NK-92 treated with Interleukin-12 subunit alpha and Interleukin-12 subunit beta, amount 100 ng/mL, for 24 hours (cell line): ENCODE results near the gene CCDC183.
"Not testable (repeated sequence)": the region's sequence is repeated elsewhere in the genome, so short reads cannot be mapped to it uniquely, and the experiment has no call there.

Source experiments
- DNase-seq: peaks from one replicate; lab custom pipeline; 2025; lab: John Stamatoyannopoulos, UW

The CCDC183 gene

DNA sequence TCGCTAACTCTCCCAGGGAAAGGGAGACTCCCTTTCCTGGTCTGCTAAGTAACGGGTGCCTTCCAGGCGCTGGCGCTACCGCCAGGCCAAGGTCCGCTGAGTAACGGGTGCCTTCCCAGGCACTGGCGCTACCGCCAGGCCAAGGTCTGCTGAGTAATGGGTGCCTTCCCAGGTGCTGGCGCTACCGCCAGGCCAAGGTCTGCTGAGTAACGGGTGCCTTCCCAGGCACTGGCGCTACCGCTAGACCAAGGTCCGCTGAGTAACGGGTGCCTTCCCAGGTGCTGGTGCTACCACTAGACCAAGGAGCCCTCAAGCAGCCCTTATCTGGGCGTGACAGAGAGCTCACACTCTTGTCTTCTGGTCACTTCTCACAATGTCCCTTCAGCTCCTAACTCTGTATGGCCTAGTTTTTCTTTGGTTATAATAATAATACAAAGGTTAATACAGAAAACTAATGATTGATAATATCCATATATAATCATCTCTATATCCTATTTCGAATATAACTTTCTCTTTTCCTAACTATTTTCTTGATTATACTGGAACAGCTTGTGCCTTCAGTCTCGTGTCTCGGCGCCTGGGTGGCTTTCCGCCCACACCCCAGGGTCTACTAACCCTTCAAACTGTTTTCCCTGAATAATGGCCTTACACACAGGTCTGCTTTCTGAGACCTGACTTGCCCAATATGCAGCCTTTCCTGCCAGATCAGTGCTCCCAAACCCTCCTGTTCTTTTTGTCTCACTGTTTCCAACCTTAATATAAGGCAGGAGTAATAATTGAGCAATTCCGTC lies 10.4 kb upstream of the CCDC183 start:
- not testable (repeated sequence) for DNase-seq

- no peak for DNase-seq
These were observed 9.7 kb upstream of the CCDC183 start for GRCh38 chr9:136786451-136786850.

- DNase-seq: not testable (repeated sequence)
These were observed 9.2 kb upstream of the CCDC183 start for GRCh38 chr9:136786983-136787382.

DNA sequence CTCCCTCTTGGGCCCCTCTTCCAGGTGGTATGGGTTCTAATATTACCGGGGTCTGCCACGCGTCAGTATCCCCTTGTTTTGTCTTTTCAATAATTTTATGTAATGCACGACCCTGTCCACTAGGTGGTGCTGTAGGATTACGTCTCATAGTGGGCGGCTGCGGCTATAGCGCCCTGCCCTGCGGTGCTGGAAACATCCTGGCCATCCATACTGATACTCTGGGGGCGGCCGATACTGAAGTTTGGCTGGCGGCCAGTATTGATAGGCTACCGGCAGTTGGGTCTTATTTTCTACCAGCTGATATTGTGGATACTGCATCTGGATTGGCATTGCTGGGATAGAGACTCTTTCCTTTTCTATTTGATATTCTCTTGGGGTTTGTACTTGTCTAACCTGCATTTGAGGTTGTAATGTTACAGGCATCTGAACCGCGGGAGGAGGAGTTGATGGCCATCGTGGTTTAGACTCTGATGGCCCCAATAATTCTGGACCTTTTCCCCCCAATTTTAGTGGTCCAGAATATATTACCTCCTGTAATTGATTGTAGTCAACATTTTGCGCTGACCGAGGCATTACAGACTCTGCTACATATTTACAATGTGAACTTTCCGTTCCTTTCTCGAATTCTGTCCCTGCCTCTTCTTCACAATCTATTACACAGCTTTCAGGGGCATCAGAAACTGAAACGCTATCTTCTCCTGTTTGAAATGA lies 8.3 kb upstream of the CCDC183 start:
- DNase-seq: peak; percentile 61

DNA sequence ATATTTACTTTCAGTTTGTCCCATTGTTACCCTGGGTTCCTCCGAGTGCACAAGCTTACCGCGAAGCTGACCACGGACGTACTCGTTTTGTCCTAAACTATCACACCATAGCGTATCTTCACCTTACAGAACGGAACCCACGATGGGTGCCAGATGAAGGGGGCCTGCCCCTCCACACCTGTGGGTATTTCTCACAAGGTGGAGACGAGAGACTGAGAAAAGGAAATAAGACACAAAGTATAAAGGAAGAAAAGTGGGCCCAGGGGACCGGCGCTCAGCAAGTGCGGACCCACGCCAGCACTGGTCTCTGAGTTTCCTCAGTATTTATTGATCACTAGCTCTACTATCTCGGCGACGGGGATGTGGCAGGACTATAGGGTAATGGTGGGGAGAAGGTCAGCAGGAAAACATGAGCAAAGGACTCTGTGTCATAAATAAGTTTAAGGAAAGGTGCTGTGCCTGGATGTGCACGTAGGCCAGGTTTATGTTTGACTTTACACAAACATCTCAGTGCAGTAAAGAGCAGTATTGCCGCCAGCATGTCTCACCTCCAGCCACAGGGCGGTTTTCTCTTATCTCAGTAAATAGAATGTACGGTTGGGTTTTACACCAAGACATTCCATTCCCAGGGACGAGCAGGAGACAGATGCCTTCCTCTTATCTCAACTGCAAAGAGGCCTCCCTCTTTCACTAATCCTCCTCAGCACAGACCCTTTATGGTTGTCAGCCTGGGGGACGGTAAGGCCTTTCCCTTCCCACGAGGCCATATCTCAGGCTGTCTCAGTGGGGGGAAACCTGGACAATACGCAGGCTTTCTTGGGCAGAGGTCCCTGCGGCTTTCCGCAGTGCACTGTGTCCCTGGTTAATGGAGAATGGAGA lies 7.3 kb upstream of the CCDC183 start:
- not testable (repeated sequence) for DNase-seq

DNA sequence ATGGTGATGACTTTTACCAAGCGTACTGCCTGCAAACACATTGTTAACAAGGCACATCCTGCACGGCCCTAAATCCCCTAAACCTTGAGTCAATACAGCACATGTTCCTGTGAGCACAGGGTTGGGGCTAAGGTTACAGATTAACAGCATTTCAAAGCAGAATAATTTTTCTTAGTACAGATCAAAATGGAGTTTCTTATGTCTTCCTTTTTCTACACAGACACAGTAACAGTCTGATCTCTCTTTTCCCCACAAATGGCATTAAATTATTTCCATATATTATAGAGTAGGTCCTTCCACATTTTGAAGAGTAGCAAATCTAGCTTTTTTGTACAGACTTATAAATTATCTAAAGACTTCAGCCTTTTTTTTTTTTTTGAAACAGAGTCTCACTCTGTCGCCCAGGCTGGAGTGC lies 6.6 kb upstream of the CCDC183 start:
- no peak for DNase-seq

- peak; percentile 99 for DNase-seq
These were observed 5.3 kb upstream of the CCDC183 start, which contains the start of gene TMEM141 for GRCh38 chr9:136790640-136791515. TMEM141 (plus strand) TSS chr9:136791344; CDS start chr9:136791371, 27 bp downstream.

- peak; percentile 41 for DNase-seq
These were observed 4.4 kb upstream of the CCDC183 start for GRCh38 chr9:136791516-136792276.

- no peak for DNase-seq
These were observed 3.6 kb upstream of the CCDC183 start for GRCh38 chr9:136792321-136793085.

DNA sequence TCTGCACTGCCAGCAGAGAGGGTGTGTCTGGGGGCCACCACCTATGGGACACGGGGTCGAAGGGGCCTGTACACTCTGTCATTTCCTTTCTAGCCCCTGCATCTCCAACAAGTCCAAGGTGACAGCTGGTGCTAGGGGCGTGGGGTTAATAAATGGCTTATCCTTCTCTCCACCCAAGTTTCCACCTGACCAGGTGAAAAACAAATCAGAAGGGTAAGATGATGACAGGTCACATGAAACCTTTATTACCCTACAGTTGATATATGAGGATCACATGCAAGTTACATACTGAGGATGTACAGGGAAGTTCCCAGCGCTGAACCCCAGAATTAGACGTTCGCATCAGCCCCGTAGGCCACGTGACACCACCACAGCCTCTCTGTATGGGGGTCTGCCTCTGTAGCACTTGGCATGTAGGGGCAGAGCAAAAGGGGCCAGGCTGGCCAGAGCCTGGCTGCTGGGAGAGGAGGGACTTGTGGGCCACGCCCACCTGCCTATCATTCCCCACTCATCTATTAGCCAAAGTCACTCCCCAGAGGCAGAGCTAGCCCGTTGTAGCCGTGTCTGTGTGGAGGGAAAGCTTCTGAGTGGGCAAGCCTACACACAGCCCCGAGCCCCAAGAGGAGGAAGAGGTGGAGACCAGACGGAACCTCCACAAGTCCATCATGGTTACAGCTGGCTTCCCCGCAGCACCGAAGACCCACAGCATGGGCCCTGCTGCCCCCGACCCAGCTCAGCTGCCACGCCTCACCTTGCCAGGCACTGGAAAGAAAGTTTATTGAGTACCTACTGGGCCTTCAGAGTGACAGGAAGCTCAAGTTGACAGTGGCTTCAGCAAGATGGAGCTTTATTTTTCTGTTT lies 2.8 kb upstream of the CCDC183 start:
- no peak for DNase-seq

GRCh38 chr9:136794281-136794999 lies 1.7 kb upstream of the CCDC183 start:
- DNase-seq: no peak

GRCh38 chr9:136795000-136795348 lies 1.2 kb upstream of the CCDC183 start:
- DNase-seq: no peak

DNA sequence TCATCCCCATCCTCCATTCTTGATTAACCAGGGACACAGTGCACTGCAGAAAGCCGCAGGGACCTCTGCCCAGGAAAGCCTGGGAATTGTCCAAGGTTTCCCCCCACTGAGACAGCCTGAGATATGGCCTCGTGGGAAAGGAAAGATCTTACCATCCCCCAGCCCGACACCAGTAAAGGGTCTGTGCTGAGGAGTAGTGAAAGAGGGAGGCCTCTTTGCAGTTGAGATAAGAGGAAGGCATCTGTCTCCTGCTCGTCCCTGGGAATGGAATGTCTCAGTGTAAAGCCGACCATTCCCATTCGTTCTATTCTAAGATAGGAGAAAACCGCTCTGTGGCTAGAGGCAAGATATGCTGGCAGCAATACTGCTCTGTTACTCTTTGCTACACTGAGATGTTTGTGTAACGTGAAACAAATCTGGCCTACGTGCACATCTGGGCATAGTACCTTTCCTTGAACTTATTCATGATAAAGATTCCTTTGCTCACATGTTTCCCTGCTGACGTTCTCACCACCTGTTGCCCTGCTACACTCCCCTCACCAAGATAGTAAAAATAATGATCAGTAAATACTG lies 723 bp downstream of the CCDC183 start:
- DNase-seq: not testable (repeated sequence)

DNA sequence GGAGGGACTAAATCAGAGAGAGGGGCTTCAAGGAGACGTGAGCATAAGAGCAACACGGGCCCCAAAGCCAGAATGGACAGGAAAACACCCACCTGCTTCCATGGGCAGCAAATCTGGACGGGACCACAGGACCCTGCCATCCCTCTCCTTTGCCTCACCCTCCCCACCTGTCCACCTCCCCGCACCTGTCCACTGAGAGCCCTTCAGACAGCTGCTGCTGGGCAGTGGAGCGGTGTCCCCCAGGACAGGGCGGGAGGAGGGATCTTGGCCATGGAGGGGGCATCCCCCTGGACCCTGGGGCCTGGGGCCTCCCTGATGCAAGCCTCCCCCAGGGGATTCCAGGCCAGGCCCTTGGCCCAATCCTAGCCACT lies 2.6 kb downstream of the CCDC183 start:
- DNase-seq: no peak

DNA sequence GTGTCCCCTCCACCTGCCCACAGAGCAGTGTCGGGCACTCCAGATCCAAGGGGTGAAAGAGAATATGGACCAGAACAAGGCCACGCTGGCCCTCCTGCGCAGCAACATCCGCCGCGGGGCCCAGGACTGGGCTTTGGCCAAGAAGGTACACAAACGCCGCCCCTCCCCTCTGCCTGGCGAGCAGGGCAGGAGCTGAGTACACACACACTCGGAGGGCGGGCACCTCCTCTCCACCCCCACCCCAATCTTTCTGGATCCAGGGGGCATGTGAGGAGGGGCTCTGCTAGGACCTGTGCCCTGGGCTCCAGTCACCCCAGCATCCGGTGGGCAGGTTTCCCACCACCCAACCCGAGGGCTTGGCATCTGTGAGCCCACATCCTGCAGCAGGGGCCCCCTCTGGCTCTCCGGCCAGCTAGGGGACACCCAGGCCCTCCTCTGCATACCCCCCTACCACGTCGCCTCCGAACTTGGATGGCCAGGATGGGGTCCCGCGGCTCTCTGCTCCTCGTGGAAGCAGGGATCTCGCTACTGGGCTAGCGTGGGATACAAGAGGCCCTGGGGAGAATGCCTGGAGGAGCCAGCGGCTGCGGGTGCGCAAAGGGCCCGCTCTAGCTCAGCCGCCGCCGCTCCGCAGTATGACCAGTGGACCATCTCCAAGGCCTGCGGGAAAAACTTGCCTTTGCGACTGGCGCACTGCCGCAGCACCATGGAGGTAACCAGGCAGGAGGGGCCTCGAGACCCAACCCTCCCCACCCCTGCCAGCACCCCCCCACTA lies 3.1 kb downstream of the CCDC183 start:
- DNase-seq: no peak

DNA sequence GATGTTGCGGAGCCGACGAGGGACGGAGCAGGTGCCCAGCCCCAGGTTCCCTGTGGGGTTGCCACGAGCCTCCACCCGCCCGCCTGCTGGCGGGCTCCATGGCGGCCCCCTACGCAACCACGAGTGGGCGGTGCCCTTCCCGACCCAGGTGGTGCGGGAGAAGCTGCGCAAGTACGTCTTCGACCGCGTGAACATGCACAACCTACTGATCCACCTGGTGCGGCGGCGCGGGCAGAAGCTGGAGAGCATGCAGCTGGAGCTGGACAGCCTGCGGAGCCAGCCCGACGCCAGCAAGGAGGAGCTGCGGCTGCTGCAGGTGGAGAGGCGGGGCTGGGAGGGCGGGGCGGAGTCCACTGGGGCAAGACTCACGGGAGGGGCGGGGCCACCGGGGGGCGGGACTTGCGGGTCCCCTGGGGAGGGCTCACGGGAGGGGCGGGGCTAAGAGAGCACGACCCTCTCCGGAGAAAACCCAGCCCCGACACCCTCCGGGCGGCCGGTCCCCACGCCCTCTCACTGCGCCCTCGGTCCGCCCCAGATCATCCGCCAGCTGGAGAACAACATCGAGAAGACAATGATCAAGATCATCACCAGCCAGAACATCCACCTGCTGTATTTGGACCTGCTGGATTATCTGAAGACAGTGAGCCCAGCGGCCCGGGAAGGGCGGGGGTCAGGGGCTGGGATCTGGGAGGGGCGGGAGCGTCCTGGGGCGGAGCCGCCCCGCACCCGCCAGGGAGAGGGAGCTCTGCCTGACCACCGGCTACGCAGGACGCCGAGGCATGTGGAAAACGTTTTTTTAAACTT lies 3.9 kb downstream of the CCDC183 start:
- DNase-seq: peak; percentile 31
